Peyer's patch (tissue), 4 donors: Measurements from ENCODE around the gene RHOU.

ENCODE experiments used
- POLR2A ChIP-seq, 2 donors: fragments of 450-650 bp; IDR thresholded peaks; one replicate each; pipeline ENCODE4 v1.5.1; 2017; ENCODE audit warnings: antibody characterized with exemption in 2 of 2, mild to moderate bottlenecking in 2 of 2, moderate library complexity in 2 of 2
- TF ChIP-seq, protein P1 (sequence below), 6 experiments: fragments of 450-650 bp in 4 of 6; fragments of 200-600 bp in 2 of 6; sonication (generic) in 1 of 6; IDR thresholded peaks; one replicate each; pipeline ENCODE4 v1.5.1; 2017 to 2019; ENCODE audit warnings: antibody characterized with exemption in 6 of 6, mild to moderate bottlenecking in 3 of 6, moderate library complexity in 1 of 6

DNA sequence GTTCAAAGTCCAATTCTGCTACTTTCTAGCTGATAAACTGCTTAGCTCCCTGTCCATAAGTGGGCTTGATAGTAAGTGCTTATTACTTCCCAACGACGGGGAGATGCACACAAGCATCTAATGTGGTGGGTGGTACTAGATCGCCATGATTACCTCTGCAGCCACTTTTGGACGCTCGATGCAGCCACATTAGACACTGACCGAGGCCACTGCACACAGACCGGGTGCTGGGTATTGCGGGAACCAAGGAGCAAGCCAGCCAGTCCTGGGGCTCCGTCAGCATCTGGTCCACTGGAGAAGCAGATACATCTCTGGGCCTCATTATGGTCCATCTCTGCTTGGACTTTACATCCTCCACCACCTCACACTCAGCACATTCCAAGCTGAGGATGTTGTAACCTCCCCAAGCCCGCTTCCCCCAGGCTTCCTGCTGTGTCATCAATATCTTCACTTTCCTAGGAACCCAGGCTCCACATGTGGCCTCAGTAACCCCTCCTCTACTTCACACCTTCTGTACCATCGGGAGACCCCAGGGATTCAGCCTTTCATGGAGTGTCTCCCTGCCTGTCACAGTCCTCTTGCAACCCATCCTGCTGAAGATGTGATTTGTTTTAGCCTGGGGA is 48.2 kb downstream of the RHOU start:
- TF ChIP-seq, protein P1, sequence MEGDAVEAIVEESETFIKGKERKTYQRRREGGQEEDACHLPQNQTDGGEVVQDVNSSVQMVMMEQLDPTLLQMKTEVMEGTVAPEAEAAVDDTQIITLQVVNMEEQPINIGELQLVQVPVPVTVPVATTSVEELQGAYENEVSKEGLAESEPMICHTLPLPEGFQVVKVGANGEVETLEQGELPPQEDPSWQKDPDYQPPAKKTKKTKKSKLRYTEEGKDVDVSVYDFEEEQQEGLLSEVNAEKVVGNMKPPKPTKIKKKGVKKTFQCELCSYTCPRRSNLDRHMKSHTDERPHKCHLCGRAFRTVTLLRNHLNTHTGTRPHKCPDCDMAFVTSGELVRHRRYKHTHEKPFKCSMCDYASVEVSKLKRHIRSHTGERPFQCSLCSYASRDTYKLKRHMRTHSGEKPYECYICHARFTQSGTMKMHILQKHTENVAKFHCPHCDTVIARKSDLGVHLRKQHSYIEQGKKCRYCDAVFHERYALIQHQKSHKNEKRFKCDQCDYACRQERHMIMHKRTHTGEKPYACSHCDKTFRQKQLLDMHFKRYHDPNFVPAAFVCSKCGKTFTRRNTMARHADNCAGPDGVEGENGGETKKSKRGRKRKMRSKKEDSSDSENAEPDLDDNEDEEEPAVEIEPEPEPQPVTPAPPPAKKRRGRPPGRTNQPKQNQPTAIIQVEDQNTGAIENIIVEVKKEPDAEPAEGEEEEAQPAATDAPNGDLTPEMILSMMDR (IDR thresholded peaks at IDR 0.05), result no peak
- TF ChIP-seq POLR2A (IDR thresholded peaks at IDR 0.05), result no peak
